ENCODE results near the gene IFI35.
A peak's percentile ranks its signal among the peaks of the same experiment; 100 is the strongest.
"Not testable (repeated sequence)": the region's sequence is repeated elsewhere in the genome, so short reads cannot be mapped to it uniquely, and the experiment has no call there.

IFI35 gene

DNA sequence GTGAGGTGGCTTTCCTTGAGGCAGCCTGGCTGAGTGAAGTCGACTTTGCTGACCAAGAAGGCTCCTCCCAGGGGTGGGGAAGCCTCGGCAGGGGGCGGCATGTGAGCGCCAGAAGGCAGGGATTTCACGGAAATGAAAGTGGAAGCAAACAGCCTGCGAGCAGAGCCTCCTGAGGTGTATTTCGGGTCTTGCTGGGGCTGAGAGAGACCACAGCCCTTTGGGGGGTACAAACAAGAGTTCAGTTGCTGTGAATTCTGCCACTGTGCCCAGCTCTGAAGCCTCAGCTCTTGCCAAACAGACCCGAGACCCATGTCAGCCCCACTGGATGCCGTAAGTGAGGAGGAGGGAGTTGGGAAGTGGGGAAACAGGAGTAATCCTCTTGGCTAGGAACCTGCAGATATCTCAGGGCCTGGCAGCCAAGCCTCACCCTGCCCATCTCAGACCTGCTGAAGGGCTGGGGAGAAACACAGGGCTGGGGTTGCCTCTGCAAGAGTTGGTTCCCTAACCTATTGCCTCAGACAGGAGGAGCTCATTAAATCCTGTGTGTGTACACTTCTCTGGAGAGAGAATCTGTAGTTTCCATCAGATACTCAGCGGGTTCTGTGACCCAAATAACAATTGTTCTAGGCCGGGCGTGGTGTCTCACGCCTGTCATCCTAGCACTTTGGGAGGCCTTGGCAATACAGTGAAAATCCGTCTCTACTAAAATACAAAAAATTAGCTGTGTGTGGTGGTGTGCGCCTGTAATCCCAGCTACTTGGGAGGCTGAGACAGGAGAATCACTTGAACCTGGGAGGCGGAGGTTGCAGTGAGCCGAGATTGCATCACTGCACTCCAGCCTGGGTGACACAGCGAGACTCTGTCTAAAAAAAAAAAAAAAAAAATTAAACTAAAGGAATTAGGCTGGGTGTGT, at the start of gene IFI35:
IFI35 (plus strand) TSS at position 146 of the 913 bp plus-strand sequence; CDS start at position 310, 164 bp downstream.
- DNase-seq (ENCODE audit: low read depth, low spot score) = peak; percentile 29
- H3K27ac ChIP-seq = peak within 1 kb of the TSS; percentile 62

DNA sequence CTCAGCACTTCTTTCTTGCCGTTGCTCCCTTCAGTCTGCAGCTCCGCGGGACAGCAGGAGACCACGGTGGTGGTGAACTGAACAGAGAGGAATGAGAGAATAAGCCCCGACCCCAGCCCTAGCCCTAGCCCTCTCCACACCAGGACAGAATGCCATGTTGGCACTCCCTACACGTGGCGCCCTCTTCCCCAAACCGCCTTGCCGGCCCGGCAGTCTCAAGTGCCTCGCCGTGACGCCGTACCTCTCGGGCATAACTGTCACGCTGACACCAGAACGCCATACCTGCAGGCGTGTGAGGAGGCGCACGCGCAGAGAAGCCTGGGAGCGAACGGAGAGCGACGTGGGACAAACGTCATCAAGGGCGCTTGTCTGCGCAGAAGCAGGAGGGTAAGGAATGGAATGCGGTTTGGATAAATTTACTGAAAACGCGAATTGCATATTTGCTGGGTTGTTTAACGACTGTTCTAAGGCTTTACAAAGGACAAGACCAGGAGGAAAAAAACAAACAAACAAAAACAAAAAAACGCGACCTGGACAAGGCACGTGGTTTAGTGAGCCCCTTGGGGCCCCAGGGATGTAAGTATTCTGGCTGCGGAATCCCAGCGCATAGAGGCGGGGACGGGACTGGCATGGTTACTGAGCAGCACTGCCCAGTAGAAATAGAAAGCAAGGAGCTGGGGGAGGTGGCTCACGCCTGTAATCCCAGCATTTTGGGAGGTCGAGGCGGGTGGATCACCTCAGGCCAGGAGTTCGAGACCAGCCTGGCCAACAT, 42.2 kb upstream of the IFI35 start, which contains the start of gene AARSD1:
AARSD1 (minus strand) TSS at position 294 of the 772 bp plus-strand sequence; CDS start at position 280, 14 bp downstream.
- peak; percentile 66 for DNase-seq (ENCODE audit: low read depth, low spot score)
- peak within 1 kb of the TSS; percentile 63 for H3K27ac ChIP-seq

DNA sequence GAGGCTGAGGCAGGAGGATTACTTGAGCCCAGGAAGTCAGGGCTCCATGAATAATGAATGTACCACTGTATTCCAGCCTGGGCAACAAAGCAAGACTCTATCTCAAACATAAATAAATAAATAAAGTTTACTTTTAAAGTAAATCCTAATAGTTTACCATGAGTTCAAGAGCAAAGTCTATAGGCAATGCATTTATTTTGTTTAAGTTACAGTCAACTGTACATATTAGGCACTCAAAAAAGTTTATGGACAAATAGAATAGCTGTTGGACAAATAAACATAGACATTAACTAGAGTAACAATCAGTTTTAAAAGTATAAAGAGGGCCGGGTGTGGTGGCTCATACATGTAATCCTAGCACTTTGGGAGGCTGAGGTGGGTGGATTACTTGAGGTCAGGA, 38.7 kb upstream of the IFI35 start:
- DNase-seq (ENCODE audit: low read depth, low spot score) = no peak
- no peak overlapping the region for H3K27ac ChIP-seq

DNA sequence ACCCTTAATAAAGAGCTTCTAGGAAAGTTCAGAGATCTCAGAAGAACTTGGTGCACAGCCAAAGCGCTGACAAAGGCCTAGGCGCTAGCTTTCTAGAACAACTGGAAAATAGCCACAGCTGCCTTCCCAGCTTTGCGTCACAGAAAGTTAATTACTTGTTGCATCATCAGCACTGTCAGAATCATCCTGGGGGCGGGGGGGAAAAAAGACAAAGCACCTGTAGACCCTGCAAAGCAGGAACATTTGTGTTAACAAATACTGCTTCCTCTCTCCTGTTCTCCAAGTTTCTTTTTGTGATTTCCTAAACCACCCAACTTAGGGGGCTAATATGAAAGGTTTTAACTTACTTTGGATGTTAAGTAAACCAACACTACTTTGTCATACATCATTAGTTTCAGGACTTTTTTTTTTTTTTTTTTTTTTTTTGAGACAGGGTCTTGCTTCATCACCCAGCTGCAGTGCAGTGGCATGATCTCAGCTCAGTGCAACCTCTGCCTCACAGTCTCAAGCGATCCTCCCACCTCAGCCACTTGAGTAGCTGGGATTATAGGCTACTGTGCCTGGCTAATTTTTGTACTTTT, 37.5 kb upstream of the IFI35 start:
- no peak for DNase-seq (ENCODE audit: low read depth, low spot score)
- peak overlapping the region; percentile 13 for H3K27ac ChIP-seq

DNA sequence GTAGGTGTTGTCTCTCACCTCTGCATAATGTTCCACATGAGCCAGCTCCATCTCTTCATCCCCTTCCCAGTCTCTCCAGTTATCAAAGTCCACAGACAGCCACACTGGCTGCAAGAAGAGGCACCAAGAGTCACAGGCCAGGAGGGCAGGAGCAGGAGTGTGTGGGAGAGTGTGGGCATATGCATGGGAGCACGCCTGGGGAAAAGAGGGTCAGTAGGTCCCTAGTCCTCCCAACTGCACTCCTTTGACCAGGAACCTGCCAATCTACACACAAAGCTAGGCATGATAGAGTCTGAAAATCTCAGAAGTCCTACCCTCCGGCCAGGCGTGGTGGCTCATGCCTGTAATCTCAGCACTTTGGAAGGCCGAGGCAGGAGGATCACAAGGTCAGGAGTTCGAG, 35.0 kb upstream of the IFI35 start:
- no peak overlapping the region for H3K27ac ChIP-seq
- no peak for DNase-seq (ENCODE audit: low read depth, low spot score)

DNA sequence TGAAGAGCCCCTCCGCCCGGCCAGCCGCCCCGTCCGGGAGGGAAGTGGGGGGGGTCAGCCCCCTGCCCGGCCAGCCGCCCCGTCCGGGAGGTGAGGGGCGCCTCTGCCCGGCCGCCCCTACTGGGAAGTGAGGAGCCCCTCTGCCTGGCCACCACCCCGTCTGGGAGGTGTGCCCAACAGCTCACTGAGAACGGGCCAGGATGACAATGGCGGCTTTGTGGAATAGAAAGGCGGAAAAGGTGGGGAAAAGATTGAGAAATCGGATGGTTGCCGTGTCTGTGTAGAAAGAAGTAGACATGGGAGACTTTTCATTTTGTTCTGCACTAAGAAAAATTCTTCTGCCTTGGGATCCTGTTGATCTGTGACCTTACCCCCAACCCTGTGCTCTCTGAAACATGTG, 33.3 kb upstream of the IFI35 start:
- not testable (repeated sequence) for H3K27ac ChIP-seq; DNase-seq (ENCODE audit: low read depth, low spot score)

DNA sequence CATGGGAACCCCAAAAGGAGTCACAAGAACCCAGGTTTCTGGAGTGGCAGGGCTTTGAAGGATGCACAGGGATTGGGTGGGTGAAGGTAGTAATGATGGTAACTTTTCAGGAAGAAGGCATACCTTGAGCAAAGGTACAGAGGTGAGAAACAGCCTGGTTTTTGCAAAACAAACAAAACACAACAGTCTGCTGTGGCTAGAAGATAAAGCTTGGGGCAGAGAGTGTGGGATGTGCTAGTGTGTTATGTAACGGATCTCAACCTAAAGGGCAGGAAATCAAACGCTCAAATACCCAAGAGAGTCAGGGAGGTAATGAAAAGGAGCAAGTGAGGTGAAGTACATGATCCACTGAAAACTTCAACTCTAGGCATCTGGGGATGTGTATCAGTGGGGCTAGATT, 31.3 kb upstream of the IFI35 start:
- no peak overlapping the region for H3K27ac ChIP-seq
- DNase-seq (ENCODE audit: low read depth, low spot score) = no peak

DNA sequence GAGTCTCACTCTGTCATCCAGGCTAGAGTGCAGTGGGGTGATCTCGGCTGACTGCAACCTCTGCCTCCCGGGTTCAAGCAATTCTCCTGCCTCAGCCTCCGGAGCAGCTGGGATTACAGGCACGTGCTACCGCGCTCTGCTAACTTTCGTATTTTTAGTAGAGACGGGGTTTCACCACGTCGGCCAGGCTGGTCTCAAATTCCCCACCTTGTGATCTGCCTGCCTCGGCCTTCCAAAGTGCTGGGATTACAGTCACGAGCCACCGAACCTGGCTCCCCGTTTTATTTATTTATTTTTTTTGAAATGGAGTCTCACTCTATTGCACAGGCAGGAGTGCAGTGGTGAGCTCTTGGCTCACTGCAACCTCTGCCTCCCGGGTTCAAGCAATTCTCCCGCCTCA, 30.9 kb upstream of the IFI35 start:
- not testable (repeated sequence) for H3K27ac ChIP-seq; DNase-seq (ENCODE audit: low read depth, low spot score)

DNA sequence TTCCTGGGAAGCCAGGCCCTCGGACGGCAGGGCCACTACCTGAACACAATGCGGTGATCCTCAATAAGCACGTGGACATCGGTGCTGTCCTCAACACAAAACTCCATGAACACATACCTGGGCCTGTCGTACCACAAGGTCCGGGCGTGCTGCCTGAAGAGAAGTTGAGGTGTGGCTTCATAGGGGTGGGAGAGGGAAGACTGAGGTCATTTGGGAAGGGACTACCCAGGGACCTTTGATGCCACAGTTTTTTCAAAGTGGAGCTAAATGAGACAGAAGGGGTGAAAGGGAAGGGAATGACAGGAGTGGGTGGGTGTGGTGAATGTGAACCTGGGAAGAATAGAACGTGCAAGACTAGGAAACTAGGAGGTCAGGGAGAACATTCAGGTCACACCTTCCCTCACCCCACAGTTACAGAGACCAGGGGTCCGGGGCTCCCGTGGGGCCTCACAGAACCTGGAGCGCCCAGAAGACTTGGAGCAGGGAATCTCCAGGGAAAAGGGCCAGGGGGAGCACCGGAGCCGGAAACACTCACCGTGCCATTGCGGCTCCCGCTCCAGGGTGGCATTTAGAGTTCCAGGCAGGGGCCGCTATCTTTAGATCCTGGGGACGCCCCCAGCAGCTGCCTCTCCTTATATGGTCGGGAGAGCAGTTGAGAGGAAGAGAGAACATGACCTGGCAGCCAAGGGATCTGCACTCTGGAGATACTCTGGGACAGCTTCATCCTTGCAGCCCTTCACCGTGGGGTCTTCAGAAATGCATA, 26.9 kb upstream of the IFI35 start, which contains the start of gene PTGES3L:
PTGES3L (minus strand) TSS at position 570 of the 763 bp plus-strand sequence; CDS start at position 543, 27 bp downstream.
- peak within 1 kb of the TSS; percentile 83 for H3K27ac ChIP-seq
- DNase-seq (ENCODE audit: low read depth, low spot score) = no peak

DNA sequence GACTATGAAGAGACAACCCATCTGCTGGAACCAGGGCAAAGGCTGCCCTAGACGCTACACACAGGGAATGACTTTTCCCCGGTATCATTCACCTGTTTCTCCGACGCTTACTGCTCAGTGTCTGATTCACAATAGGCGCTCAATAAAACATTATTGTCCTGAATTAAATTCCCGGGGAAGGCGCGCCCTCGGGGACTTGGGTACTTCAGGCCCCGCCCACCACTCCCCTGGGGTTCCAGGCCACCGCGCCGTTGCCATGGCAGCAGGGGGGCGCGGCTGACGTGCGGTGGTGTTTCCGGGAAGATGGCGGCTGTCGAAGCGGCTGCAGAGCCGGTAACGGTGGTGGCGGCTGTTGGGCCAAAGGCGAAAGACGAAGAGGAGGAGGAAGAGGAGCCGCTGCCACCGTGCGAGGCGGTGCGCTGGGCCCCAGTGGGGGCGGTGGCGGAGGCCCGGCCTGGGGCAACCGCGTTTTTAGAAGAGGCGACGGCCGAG, 26.3 kb upstream of the IFI35 start, which contains the start of gene RUNDC1:
RUNDC1 (plus strand) TSS at position 292 of the 492 bp plus-strand sequence; CDS start at position 304, 12 bp downstream.
- no peak for DNase-seq (ENCODE audit: low read depth, low spot score)
- peak within 1 kb of the TSS; percentile 83 for H3K27ac ChIP-seq

DNA sequence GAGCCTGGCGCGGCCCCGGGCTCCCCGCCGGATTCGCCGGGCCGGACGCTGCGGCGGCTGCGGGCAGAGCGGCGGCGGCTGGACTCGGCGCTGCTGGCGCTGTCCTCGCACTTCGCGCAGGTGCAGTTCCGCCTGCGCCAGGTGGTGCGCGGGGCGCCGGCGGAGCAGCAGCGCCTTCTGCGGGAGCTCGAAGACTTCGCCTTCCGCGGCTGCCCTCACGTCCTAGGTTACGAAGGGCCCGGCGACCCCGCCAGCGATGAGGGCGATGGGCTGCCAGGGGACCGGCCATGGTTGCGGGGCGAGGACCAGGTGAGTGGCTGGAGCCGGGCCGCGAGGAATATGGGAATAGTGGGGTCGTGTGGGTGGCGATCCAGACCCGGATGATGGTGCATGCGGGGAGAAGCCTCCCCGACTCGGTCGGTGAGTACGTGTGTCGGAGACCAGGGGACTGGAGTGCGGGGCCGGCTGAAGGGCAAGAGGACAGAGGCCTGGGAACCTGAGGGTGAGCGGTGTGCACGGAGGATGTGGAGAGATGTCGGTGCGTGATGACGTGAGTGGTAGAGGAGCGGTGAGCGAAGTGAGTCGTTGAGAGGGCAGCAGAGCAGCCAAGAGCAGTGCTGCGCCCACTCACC, 25.7 kb upstream of the IFI35 start:
- DNase-seq (ENCODE audit: low read depth, low spot score) = no peak
- peak overlapping the region; percentile 83 for H3K27ac ChIP-seq

DNA sequence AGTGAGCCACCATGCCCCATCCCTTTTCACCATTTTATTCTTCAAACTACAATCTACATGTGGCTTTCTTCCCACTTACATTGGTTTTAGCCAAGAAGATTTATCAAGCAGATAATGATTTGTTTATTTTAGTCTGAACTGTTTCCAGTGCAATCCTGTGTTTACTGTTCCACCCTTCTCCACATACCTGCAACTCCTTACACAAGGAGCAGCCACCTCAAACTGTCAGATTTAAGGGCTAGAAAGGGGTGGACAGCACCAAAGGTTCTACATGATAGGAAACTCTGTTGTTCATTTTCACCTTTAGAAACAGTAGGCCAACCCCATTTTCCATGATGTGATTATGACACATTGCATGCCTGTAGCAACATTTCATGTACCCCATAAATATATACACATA, 24.3 kb upstream of the IFI35 start:
- H3K27ac ChIP-seq = no peak overlapping the region
- DNase-seq (ENCODE audit: low read depth, low spot score) = no peak

DNA sequence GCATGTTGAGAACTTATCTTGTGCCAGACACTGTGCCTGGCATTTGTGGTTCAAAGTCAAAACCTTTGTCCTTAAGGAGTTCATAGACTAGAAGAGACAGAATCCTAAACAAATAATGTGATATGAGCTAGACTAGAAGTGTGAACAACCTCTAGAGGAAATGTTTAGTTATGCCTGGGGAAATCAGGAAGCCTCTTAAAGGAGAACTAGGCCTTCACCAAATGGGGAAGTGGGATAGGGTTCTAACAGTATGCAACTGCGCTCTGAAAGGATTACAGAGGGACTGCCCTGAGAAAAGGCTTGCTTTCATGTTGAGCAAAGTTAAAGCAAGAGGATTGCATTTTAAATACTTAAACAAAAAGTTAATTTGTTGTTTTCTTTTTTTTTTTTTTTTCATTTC, 21.4 kb upstream of the IFI35 start:
- DNase-seq (ENCODE audit: low read depth, low spot score) = no peak
- no peak overlapping the region for H3K27ac ChIP-seq

DNA sequence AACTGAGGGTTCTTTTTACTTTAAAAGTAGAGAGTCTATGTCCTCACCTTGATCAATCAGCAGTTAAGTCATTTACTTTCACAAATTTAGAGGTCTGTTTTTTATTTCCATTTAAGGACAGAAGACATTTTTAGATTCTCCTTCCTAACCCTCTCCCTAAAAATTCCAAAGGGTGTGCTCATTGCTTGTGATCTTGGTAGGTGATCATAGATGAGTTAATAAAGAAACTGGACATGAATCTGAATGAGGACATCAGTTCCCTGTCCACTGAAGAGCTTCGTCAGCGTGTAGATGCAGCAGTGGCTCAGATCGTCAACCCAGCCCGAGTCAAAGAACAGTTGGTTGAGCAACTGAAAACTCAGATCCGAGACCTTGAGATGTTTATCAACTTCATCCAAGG, 17.4 kb upstream of the IFI35 start:
- peak overlapping the region; percentile 94 for H3K27ac ChIP-seq
- no peak for DNase-seq (ENCODE audit: low read depth, low spot score)

DNA sequence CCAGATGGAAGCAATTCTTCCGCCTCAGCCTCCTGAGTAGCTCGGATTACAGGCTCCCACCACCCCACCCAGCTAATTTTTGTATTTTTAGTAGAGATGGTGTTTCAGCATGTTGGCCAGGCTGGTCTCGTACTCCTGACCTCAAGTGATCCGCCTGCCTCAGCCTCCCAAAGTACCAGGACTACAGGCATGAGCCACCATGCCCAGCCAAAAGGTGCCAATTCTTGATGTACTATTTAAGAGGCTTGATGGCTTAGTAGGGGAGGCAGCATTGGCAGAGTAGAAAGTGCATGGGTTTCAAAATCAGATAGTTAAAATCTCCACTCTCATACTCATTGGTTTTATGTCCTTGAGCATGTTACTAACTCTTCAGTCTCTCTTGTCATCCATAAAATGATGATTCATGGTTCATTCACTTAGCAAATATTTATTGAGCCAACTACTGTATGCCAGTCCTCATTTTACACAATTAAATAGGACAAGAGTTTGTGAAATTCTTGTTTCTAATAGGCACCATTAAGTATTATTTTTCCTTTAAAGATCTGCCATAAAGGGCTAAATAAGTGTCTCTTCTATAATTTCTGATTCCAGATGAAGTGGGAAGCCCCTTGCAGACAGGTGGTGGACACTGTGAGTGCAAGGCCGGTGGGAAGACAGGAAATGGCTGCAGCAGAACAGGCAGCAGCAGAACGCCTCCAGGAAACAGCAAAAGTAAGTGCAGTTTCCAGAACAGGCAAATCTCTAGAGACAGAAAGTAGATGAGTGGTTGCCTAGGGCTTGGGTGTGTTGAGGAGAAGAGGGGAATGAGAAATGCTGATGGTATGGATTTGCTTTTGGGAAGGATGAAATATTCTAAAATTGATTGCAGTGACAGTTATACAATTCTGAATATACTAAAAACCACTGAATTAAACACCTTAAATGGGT, 16.6 kb upstream of the IFI35 start:
- DNase-seq (ENCODE audit: low read depth, low spot score) = no peak
- peak overlapping the region; percentile 94 for H3K27ac ChIP-seq

DNA sequence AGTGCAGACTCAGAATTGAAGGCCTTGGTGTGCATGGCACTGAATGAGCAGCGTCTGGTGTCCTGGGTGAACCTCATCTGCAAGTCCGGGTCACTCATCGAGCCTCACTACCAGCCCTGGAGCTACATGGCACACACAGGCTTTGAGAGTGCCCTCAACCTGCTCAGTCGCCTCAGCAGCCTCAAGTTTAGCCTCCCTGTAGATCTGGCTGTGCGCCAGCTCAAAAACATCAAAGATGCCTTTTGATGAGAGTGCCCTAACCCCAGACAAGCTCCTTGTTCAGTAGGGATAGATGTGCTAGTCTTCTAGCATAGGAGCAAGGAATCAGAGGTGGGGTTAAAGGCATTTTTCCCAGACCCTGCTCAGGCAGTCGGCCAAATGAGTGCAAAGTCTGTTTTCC, 15.1 kb upstream of the IFI35 start:
- no peak for DNase-seq (ENCODE audit: low read depth, low spot score)
- peak overlapping the region; percentile 94 for H3K27ac ChIP-seq

DNA sequence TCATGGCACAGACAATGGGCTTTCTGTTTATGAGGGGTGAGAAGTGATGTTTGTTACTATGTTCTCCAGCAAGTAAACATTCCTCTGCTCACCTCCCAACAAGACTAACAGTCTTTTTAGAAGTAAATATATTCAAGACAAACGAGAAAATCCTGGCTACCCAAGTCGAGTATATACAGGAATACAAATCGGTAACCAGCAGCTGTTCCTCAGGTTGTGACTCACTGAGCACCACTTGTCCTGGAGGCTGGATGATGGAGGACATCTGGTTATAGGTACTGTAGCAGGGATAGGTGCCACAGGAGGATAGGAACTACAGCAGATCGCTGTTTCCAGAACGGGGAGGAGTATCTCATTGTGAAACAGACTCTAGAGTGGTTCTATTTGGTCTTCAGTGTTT, 13.7 kb upstream of the IFI35 start:
- H3K27ac ChIP-seq = no peak overlapping the region
- no peak for DNase-seq (ENCODE audit: low read depth, low spot score)

DNA sequence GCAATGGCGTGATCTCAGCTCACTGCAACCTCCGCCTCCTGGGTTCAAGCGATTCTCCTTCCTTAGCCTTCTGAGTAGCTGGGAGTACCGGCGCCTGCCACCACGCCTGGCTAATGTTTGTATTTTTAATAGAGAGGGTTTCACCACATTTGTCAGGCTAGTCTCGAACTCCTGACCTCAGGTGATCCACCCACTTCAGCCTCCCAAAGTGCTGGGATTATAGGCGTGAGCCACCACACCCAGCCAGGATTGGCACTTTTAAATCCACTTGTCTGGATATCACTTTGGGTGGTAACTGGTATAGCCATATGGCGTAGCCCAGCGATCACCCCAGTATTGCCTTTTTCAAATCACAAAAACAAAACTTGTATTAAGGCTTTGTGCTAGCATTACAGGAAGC, 12.7 kb upstream of the IFI35 start:
- DNase-seq (ENCODE audit: low read depth, low spot score) = not testable (repeated sequence)

More for the DNA sequence above, 12.7 kb upstream of the IFI35 start:
- not testable (repeated sequence) for H3K27ac ChIP-seq
